HFF-Myc (cell line): ENCODE data around the gene SH3TC1.

Experiments used
- DNase-seq: peaks from one replicate; pipeline ENCODE4 v3.0.0-alpha.2; 2011; ENCODE audit warnings: low read depth; ENCODE audit errors: extremely low read depth
- H3K4me3 ChIP-seq: replicated peaks from 2 replicates; pipeline ENCODE4 v1.5.1; 2011; ENCODE audit warnings: low read depth, mild to moderate bottlenecking, control low read depth, low read length
- TF ChIP-seq, protein P1 (sequence below): IDR thresholded peaks from 2 replicates; pipeline ENCODE4 v1.5.1; 2012; ENCODE audit warnings: mild to moderate bottlenecking, low read depth, low read length, control low read depth; ENCODE audit errors: missing control alignments

Gene SH3TC1

GRCh38 chr4:8250637-8251036 lies 51.5 kb downstream of the SH3TC1 start:
- TF ChIP-seq, protein P1, sequence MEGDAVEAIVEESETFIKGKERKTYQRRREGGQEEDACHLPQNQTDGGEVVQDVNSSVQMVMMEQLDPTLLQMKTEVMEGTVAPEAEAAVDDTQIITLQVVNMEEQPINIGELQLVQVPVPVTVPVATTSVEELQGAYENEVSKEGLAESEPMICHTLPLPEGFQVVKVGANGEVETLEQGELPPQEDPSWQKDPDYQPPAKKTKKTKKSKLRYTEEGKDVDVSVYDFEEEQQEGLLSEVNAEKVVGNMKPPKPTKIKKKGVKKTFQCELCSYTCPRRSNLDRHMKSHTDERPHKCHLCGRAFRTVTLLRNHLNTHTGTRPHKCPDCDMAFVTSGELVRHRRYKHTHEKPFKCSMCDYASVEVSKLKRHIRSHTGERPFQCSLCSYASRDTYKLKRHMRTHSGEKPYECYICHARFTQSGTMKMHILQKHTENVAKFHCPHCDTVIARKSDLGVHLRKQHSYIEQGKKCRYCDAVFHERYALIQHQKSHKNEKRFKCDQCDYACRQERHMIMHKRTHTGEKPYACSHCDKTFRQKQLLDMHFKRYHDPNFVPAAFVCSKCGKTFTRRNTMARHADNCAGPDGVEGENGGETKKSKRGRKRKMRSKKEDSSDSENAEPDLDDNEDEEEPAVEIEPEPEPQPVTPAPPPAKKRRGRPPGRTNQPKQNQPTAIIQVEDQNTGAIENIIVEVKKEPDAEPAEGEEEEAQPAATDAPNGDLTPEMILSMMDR, result no peak
- no peak overlapping the region for H3K4me3 ChIP-seq

GRCh38 chr4:8251110-8251883 lies 52.2 kb downstream of the SH3TC1 start:
- H3K4me3 ChIP-seq, result no peak overlapping the region
- no peak for DNase-seq
- TF ChIP-seq, protein P1, result no peak

More at GRCh38 chr4:8250637-8251036, 51.5 kb downstream of the SH3TC1 start:
- no peak for DNase-seq

DNA sequence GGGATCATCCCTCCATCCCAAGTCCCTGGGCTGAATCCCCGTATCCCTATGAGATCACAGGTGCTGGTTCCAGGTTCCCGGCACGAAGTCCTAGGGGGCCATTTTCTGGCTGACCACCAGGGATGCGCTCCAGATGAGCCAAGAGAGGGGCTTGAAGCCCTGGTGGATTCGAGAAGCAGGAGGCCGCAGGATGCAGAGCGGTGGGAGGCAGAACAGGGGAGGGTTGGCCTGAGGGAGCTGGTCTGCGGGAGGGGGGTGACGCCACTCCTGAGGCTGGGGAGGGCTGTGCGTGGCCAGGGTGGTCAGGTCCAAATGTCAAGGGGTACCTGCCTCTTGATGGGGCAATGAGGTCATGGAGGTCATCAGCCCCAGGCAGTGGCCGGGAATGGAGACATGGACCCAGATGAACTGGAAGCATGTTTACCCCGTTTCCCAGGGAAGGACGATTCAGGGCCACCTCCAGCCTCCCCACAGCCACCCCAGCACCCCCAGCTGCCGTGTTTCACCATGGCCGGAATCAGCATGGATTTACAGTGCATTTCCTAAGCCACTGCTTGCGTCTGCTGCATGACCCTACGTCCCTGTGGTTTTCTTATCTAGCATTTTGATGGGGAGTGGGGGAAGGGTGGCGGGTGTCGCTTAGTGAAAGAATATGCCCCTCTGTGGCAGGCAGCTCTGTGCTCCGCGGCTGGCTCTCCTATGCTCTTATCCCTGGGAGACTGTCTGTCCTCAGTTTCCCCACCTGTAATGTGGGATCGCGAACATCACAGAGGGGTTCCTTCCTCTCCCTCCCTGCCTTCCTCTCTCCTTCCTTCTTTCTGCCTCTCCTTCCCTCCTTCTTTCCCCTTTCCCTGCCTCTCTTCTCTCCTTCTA lies 53.4 kb downstream of the SH3TC1 start:
- no peak for DNase-seq
- TF ChIP-seq, protein P1, result no peak
- H3K4me3 ChIP-seq, result no peak overlapping the region

- no peak for DNase-seq
- TF ChIP-seq, protein P1, result no peak
- H3K4me3 ChIP-seq, result no peak overlapping the region
These were observed 55.0 kb downstream of the SH3TC1 start for GRCh38 chr4:8254076-8254475.

- no peak overlapping the region for H3K4me3 ChIP-seq
- no peak for DNase-seq
- TF ChIP-seq, protein P1, result no peak
These were observed 56.8 kb downstream of the SH3TC1 start for GRCh38 chr4:8255698-8256441.

DNA sequence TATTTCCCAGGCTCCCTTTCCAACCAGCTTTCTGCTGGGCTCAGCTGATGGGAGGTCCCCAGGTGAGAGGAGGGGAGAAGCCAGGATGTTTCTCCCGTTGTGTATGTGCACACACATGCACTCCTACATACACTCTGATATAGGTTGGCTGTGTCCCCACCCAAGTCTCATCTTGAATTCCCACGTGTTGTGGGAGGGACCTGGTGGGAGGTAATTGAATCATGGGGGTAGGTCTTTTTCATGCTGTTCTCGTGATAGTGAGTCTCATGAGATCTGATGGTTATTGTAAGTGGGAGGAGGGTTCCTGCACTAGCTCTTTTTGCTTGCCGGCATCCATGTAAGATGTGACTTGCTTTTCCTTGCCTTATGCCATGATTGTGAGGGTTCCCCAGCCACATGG lies 58.8 kb downstream of the SH3TC1 start:
- no peak for DNase-seq
- TF ChIP-seq, protein P1, result no peak
- H3K4me3 ChIP-seq, result no peak overlapping the region
